CD1c-positive myeloid dendritic cell (primary cell): ENCODE measurements around the gene CAPZA2.
"Not testable (repeated sequence)": the region's sequence is repeated elsewhere in the genome, so short reads cannot be mapped to it uniquely, and the experiment has no call there.

Experiments used
- DNase-seq: peaks from one replicate; pipeline ENCODE4 v3.0.0-alpha.2; 2016; ENCODE audit errors: extremely low spot score

The CAPZA2 gene

GRCh38 chr7:116862234-116862950 is at the start of gene CAPZA2:
TSS of gene CAPZA2 (plus strand) at chr7:116862587. CDS start at chr7:116862612, 25 bp downstream.
- DNase-seq: peak; percentile 98

DNA sequence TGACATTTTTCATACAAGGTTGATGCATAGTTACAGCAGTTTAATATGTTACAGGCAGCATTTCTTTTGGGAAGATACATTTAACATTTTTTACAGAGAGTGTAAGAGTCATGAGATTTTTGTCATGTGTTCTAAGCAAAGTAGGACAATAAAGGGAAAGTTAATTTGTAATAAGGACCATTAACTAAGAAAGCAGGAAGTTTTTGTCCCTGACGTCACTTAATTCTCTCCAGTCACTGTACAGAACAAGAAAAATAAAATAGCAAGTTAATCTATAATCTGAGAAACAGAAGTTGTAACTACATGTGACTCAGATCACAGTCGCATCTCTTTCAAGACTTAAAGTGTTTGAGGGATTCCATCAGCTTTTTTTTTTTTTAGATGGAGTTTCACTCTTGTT is 49.5 kb upstream of the CAPZA2 start:
- peak; percentile 22 for DNase-seq

DNA sequence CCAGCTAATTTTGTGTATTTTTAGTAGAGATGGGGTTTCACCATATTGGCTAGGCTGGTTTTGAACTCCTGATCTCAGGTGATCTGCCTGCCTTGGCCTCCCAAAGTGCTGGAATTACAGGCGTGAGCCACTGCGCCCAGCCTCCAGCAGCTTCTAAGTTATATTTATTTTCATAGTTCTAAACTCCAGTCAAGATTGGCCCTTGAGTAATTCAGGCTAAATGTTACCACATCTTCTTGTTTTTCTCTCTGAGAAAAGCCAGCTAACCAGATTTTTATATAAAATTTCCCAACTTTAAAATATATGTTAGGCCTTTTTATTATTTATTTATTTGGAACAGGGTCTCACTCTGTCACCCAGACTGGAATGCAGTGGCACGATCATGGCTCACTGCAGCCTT is 49.0 kb upstream of the CAPZA2 start:
- DNase-seq: not testable (repeated sequence)

DNA sequence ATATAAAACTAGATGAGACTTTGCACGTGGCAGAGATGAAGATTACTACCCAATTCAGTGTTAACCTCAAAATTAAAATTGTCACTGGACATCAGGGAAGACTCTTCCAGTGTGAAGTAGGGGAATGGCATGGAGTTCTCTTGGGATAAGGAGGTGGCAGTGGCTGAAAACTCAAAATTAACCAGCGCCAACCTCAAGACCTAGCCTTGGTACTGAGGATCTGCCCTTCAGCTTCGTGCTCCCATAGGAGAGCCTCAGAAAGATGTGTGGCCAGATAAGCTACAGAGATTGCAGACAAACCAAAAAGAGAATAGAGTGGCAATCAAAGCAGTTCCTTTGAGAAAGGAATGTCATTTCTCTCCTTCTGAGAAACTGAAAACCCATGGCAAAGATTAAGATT is 47.3 kb upstream of the CAPZA2 start:
- no peak for DNase-seq

DNA sequence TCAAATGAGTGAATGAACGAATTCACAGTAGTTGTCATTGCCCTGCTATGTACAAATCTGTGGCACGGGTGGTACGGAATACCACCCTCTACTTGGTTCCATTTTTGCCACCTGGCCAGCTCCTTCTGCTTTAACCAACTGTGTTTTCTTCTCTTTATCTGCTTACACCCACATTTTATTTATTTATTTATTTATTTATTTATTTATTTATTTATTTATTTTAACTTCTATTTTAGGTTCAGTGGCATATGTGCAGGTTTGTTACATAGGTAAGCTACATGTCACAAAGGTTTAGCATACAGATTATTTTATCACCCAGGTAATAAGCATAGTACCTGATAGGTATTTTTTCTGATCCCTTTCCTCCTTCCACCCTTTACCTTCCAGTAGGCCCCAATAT is 42.2 kb upstream of the CAPZA2 start:
- no peak for DNase-seq

DNA sequence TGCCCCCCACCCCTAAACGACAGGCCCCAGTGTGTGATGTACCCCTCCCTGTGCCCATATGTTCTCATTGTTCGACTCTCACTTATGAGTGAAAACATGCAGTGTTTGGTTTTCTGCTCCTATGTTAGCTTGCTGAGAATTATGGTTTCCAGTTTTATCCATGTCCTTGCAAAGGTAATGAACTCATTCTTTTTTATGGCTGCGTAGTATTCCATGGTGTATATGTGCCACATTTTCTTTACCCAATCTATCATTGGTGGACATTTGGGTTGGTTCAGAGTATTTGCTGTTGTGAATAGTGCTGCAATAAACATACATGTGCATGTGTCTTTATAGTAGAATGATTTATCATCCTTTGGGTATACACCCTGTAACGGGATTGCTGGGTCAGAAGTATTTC is 40.7 kb upstream of the CAPZA2 start:
- DNase-seq: not testable (repeated sequence)

GRCh38 chr7:116824449-116824848 is 37.9 kb upstream of the CAPZA2 start:
- DNase-seq: no peak

DNA sequence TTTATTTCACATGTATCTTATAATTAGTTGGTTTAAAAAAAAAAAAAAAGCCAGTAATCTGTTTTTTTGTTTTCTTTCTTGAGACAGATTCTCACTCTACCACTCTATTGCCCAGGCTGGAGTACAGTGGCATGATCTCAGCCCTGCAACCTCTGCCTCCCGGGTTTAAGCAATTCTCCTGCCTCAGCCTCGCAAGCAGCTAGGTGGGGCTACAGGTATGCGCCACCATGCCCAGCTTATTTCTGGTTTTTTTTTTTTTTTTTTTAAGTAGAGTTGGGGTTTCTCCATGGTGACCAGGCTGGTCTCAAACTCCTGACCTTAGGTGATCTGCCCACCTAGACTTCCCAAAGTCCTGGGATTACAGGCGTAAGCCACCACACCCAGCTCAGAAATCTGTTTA is 34.1 kb upstream of the CAPZA2 start:
- DNase-seq: no peak

DNA sequence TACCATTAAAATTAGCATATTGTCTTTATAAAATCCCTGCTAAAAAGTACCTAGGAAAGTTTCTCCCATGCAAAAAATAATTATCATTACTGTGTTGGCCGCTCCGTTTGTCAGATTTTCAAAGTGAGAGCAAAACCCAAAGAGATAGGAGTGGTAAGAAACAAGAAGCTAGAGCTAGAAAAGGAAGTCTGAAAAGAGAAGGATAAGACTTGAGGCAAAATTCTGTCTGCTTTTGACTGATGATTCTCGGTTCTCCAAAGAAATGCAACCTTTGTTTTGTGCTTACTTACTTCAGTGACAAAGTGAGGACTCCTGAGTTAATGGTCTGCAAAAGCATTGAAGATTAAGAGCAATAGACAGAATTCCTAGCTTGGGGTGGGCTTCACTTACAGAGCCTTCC is 33.3 kb upstream of the CAPZA2 start:
- DNase-seq: peak; percentile 30

DNA sequence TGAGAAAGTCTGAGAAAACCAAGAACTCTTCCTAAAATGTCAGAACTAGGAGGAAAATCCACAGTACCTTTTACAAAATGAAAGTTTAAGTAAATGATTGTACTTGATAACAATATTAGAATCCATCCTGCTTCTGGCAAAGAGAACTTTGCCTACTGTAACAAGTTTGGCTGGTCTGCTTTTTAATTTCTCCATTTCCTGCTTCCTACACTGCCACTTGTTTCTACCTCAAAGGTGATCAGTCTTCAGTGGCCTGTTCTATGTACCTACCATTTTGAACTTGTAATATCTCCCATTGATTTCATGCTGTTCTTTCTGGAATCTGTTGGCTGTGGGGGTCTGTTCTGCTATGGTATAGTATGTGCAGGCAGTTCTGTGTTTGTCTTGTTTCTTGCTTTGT is 32.9 kb upstream of the CAPZA2 start:
- no peak for DNase-seq

GRCh38 chr7:116832692-116833091 is 29.7 kb upstream of the CAPZA2 start:
- no peak for DNase-seq

GRCh38 chr7:116834815-116835504 is 27.4 kb upstream of the CAPZA2 start:
- no peak for DNase-seq

GRCh38 chr7:116836048-116836447 is 26.3 kb upstream of the CAPZA2 start:
- DNase-seq: no peak

- DNase-seq: no peak
These were observed 25.5 kb upstream of the CAPZA2 start for GRCh38 chr7:116836911-116837310.

- DNase-seq: no peak
These were observed 24.8 kb upstream of the CAPZA2 start for GRCh38 chr7:116837586-116837985.

- DNase-seq: no peak
These were observed 22.1 kb upstream of the CAPZA2 start for GRCh38 chr7:116840256-116840655.

DNA sequence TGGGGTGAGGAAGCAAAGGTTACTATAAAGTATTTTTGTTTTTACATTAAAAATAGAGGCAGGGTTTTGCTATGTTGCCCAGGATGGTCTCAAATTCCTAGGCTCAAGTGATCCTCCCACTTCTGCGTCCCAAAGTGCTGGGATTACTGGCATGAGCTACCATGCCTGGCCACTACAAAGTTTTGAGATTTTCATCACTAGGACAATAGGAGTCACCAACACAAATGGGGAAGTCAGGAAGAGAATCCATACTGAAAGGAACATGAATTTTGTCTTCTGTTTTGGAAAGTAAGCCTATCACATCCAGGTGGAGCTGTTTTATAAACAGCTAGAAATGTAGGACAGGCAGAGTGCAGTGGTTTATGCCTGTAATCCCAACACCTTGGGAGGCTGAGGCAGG is 20.0 kb upstream of the CAPZA2 start:
- DNase-seq: peak; percentile 15

GRCh38 chr7:116843378-116843777 is 19.0 kb upstream of the CAPZA2 start:
- DNase-seq: peak; percentile 58

- no peak for DNase-seq
These were observed 11.2 kb upstream of the CAPZA2 start for GRCh38 chr7:116851175-116851574.

GRCh38 chr7:116851671-116852070 is 10.7 kb upstream of the CAPZA2 start:
- DNase-seq: no peak

DNA sequence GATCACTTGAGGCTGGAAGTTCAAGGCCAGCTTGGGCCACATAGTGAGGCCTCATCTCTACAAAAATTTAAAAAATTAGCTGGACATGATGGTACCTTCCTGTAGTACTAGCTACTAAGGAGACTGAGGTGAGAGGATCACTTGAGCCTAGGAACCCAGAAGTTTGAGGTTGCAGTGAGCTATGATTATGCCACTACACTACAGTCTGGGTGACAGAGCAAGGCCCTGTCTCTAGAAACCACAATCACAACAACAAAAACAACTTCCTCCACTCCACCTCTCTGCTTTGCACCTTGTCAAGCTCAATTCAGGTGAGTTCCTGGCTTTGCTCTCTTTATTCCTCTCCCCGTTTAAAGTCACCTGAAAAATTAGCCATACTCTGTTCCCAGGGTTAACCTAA is 8.3 kb upstream of the CAPZA2 start:
- DNase-seq: no peak

DNA sequence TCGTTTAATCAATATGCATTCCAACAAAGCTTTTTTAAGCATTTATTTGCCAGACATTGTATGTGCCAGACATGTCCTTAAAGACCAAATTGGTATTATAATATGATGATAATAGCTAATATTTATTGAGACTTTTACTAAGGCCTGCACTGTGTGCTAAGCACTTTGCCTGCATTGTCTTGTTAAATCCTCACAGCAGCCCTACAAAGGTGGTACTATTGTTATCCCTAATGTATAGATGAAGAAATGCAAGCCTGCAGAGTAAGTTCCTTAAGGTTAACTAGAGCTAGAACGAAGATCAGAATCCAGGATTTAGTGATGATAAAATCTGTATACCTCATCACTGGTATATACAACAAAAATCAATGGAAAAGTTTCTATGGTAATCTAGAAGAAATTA is 5.3 kb upstream of the CAPZA2 start:
- no peak for DNase-seq

GRCh38 chr7:116859323-116859722 is 3.1 kb upstream of the CAPZA2 start:
- DNase-seq: peak; percentile 81

DNA sequence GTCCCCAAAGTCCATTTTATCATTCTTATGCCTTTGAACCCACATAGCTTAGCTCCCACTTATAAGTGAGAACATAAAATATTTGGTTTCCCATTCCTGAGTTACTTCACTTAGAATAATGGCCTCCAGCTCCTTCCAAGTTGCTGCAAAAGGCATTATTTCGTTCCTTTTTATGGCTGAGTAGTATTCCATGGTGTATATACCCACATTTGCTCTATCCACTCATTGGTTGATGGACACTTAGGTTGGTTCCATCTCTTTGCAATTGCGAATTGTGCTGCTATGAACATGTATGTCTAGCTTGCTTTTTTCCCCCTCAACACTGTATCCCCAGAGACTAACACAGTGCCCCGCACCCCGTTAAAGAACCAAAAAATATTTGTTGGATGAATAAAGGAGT is 670 bp upstream of the CAPZA2 start:
- DNase-seq: no peak
